HTERT RPE-1 (cell line): Measurements from ENCODE around the gene STAMBPL1.
"Not testable (repeated sequence)": the region's sequence is repeated elsewhere in the genome, so short reads cannot be mapped to it uniquely, and the experiment has no call there.

Experiments used
- in situ Hi-C: fragments of 300-500 bp; cut with MboI; formaldehyde crosslinking; loops from 4 replicates; pipeline ENCODE4 v1.14.3; 2020; ENCODE audit warnings: low sequenced_read_pairs

The STAMBPL1 gene

DNA sequence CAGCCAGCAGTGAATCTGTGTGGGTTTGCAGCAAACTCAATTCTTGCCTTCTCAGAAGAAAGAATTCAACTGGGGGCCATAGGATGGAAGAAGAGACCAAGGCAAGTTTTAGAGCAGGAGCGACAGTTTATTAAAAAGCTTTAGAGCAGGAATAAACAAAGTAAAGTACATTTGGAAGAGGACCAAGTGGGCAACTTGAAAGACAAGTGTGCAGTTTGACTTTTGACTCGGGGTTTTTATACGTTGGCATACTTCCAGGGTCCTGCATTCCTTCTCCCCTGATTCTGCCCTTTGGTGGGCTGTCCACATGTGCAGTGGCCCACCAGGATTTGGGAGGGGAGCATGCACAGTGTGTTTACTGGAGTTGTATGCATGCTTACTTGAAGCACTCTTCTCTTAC lies 25.4 kb upstream of the STAMBPL1 start:
- in situ Hi-C loops, result no loop called here

DNA sequence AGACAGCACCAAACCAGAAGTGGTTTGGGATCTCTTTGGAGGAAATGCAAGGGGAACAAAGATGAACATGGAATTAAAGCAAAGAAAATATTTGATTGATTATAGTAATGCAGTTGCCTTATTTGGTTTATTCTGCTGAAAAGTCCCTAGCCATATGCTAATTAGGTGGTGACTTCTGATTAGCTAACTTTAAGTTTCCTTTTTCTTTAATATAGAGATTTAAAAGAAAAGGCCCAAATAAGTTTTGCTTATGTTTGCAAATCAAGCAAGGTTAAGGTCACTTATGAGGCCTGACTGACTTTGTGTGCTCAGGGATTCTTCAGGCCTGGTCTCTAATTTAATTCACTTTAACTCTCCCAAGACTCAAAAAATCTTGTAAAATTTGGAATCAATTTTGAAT lies 22.2 kb upstream of the STAMBPL1 start:
- in situ Hi-C loops, result no loop called here

DNA sequence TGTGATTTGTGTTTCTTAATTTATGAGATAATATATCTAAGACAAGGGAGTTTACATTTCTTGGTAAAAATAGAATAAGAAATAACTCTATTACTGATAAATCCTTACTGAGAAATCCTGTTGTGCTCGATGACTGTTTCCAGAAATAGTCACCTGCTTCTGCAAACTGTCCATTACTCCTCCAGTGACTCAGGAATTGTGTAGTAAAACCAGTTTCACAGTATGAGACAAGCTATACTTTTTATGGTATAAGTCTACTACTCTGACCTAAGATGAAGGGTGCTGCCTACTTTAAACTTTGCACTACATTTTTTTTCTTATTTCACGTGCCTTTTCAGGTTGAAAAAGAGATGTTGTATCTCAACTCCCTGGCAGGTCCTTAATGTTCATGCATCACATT lies 21.6 kb upstream of the STAMBPL1 start:
- in situ Hi-C loops, result no loop called here

DNA sequence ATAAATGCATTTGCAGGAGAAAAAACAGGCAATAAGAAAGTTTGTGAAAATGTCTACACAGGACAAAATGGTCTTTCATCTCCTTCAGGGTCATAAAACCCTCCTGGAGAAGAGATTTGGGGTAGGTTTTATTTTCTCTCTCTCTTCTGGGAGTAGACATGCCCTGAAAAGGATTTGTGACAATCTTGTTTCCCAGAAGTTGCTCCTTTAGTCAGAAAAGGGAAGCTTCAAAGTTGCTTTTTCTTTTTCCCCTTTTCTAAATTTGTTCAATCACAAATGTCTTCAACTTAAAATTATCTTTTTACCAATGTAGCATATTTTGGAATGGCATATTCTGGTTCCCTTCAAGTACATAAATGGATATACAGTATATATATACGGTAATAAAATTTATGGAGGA lies 19.0 kb upstream of the STAMBPL1 start:
- in situ Hi-C loops, result no loop called here

DNA sequence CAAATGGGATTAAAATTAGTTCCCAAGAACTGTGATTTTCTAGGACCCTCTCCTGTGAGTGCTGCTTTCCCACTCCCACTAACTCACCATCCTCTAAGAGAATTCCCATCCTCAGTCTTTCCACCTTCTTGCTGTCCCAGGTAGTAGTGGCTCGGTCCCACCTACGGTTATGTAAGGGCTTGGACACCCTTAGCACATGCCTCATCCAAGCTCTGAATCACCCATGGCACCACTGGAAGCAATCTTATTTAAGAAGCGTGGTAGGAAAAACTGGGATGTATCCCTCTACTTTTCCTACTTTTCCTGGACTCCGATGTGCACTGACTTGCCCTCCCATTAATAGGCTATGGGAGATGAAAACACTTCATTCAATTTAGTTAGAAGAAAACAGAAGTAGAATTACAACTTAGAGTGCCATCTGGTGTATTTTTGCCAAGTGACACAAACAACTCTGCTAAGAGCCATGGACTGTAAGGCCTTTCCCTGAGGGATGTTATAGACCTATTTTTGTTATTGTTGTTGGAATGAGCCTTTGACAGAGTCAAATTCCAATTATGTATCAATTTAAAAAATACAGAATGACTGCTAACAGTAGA lies 14.7 kb upstream of the STAMBPL1 start:
- in situ Hi-C loops, result no loop called here

DNA sequence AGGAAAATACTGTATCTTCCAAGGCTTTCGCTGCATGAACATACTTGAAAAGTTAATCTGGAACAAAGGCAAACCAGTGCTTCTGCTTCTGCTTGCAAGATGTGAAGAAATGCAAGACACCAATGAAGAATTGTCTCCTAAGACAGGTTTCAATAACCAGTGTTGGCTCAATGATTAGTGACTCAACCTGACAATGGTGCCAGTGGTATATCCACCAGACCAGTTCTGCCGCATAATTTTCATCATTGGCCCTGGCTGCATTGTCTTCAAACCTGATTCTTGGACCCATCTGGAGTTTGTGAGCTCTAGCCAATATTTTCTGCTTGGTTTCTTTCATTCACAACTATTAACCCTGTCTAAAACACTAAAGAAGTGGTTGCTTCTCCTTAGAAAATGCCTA lies 13.6 kb upstream of the STAMBPL1 start:
- in situ Hi-C loops, result no loop called here

DNA sequence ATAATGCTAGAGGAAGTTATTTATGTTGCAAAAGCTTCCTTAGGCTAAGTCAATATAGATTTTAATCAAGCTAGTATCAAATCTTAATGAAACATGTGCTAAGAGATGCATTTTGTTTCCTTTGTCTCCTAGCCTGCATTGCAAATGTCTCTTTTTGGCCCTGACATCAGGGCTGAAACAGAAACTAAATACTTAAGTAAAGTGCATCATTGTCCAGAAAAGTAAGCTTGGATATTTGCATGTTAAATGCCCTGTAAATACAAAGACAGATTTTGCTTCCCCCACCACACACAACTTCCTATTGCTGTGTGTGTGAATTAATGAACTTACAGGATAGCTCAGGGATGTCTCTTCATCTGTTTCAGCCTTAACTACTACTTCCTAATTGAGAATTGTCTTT lies 10.0 kb upstream of the STAMBPL1 start:
- in situ Hi-C loops, result no loop called here

DNA sequence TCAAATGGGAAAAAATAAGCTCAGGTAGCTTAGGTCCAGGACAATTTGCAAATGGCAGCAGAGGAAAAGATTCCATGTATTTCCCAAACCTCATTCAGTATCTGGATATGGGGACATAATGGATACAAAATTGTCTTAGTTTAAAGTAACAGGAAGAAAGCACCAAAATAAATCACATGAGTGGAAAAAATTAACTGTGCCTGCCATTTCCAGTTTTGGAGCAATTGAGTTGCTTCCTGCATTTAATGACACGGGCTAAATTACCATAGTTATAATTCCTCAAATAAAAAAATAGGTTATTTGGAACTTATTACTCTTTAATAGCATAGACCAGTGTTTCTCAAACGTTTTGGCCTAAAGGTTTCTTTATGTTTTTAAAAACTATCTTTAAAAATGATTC lies 6.3 kb upstream of the STAMBPL1 start:
- in situ Hi-C loops, result no loop called here

DNA sequence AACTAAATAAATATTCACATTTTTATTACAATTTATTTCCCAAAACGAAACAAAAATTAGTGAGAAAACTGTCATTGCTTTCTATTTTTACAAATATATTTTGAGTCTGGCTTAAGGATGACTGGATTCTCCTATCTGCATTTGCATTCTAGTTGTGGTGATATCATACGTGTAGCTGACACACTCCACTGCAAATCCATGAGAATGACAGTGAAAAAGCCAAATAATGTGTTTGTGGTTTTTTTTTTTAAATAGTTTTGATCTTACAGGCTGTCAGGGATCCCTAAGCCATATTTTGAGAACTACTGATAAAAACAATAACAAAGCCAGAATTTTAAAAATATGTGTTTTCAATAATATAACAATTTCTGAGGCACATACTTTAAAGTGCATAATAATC lies 5.8 kb upstream of the STAMBPL1 start:
- in situ Hi-C loops, result no loop called here

DNA sequence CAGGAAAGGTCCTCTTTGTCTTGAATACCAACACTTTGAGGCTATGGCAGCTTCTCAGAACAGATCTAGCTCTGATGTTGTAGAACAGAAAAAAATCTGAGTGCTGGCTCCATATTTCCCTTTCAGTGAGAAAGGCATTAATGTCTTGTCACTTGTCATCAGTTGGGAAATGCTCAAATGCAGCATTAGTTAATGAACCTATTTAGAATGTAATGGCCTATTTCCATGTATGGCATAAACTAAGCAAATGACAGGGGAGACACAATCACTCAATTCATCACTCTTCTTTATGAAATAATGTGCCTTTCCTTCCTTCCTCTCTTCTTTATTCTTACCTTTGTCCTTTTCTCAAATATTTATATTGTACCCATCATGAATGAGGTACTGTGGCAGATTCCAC lies 5.0 kb upstream of the STAMBPL1 start:
- in situ Hi-C loops, result no loop called here

DNA sequence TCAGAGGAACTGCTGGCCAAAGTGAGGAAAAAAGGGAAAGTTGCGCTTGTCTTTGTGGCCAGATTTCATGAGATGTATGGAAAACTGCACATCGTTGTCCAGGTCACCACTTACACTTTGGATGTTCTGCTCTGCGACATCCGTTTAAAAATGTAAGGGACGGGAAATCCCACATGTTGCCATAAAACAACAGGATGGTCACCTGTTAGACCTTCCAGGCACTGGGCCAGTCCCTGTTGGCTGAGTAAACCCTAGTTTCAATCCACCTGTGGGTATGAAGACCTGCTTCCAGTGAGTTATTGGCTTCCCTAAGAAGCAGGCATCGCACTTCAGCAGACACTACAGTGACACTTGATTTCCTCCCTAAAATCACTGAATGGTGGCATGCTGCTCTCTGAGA lies 2.7 kb upstream of the STAMBPL1 start:
- in situ Hi-C loops, result no loop called here

DNA sequence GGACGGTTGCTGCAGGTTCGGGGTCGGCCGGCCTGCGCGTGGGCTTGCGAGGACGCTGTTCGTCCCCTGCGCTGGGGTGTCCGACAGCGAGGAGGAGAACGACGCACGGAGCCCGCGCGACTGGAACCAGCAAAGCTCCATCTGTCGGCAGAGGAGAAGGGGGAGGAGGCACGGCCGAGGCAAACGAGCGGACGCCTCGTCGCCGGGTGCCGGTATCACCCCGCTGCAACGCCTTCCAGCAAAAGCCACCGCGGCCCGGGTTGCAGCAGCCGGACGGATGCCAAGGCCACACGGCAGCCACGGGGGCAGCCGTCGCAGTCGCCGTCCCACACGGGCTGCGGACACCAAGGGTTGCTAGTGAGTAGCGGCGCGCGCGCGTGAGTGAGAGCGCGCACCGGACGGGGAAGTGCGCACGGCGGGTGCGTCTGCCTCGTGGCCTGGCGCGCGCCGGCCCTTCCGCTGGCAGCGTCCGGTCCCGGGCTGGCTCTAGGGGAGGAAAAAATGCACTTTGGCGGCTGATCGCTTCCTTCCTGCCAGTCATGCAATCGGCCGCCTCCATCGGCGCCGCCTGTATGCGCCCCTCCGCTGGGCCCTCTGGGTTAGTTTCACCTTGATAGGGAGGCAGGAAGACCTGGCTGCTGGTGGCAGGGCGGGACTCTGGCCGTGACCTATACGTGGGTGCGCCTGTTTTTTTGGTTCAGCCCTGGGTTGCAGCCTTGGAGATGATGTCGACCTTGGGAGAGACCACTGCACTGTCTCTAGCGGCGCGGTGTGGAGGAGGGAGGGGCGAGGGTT lies 434 bp downstream of the STAMBPL1 start:
- in situ Hi-C loops, result no loop called here

DNA sequence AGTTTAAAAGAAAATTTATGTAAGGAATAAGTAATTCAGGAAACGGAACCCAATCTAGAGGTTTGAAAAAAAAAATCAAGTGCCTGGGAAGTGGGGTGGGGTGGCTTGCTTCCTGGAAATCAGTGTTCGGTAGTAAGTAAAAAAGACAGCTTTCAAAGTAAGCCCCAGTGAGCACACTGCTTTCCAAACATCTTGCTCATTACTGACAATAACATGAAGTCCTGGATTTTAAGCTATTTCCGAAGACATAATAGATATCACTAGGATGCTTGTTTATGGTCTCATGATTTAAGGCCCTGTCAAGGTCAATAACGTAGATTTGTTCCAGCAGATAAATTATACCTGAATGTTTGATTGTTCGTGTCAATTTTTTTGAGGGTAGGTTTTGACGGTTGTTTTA lies 1.3 kb downstream of the STAMBPL1 start:
- in situ Hi-C loops, result no loop called here

DNA sequence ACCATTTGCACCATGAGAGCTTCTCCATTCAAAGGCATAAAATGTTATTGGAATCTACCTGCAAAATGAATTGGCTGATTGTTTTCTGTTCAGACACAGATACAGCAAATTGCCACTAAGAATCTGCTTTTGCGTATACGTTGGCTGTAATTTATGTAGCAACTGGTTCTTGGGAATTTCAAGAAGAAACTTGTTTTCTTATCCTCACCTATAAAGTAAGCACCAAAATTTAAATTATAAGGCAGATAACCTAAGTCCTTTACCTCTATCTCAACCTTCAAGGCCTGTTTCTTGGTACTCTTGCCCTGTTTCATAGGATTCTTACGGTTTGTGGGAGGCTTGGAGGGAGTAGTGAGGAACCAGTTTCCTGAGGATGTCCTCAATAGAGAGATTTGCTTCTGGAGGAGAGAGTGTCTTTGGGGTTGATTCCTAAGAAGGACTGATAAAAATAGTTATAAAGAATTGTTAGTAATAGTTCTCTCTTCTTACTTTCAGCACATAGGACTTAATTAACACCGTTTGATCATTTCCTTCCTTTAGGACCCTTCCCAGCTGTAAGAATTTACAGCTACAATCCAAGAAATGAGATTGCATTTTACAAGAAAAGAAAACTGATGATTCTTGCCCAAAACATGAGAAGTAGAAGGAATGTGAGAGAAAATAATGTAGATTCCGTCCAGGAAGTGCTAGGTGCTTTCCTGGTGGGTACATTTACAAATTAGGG lies 2.0 kb downstream of the STAMBPL1 start:
- in situ Hi-C loops, result no loop called here

DNA sequence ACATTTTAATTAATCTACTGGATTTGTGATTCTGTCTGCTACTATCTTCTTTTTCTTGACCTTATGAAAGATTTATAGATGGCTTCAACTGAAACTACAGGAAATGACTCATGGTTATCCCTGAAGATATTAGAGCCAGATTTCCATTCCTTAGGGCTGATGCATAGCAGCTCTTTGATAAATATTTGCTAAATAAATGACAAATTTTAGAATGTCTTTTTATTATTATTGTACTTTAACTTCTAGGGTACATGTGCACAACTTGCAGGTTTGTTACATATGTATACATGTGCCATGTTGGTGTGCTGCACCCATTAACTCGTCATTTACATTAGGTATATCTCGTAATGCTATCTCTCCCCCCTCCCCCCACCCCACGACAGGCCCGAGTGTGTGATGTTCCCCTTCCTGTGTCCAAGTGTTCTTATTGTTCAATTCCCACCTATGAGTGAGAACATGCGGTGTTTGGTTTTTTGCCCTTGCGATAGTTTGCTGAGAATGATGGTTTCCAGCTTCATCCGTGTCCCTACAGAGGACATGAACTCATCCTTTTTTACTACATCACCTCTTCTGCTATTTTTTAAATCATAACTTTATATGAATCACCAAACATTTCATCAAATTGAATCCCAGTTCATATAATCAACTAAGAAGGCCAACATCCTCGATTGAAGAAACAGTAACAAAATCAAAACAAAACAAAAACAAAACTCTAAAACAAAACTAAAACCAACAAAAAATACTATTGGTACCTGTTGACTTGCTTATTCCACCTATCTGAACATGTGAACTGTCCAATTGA lies 2.8 kb downstream of the STAMBPL1 start:
- in situ Hi-C loops, result not testable (repeated sequence)

DNA sequence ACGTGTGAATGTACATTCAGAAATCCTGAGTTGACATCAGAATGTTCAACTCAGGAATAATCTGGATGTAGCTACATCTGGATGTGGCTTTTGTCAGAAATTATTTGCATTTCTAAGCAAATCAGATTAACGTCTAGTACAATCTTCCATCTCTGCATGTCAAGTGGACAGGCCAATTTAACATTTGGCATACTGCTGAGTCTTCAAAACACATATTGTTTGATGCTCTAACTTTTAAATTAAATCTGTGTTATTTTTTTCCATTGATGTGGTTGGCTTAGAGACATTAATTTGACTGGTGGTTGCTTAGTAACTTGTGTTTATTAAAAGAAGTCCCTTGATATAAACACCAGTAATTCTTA lies 3.4 kb downstream of the STAMBPL1 start:
- in situ Hi-C loops, result no loop called here

DNA sequence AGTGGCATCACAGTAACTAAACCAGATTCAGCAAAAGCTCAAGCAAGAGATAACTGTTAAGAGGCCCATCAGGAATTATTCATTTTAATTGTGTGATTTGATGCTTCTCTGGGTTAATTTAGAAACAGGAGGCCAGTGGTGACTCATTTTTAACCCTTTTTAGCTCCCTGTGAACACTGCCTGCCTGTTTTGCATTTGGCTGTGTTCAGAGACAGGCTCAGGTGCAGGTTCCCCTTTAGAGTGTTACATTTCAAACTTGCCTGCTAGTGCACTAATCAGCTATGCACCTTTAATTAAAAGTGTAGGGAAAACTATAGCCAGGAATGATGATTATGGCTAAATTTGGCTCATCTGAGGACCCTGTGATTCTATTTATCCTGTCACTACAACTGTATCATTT lies 6.5 kb downstream of the STAMBPL1 start:
- in situ Hi-C loops, result no loop called here

DNA sequence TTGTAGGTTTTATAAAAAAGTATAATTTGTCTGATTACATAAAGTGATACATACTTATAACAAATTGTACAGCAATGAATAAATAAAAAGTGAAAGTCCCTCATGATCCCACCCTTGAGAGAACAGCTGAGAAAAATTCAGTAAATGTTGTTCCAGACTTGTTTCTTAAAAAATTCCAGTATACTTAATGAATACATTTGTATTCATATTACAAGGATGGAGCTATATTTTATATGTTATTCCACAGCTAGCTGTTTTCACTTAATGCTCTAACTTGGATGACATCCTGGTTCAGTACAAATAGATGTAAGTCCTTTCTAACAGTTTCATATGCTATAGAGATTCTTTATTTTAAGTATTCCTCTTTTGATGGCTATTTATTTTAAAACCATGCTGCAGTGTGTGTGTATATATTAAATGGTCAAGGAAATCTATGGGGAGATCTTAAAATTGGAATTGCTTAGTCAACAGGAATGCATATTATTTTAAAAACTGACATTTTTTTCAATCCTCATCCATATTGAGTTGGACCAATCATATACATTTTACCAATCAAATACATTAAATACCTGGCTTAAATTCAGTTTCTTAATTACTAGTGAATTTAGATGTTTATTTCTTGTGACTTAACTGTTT lies 8.9 kb downstream of the STAMBPL1 start:
- in situ Hi-C loops, result no loop called here

DNA sequence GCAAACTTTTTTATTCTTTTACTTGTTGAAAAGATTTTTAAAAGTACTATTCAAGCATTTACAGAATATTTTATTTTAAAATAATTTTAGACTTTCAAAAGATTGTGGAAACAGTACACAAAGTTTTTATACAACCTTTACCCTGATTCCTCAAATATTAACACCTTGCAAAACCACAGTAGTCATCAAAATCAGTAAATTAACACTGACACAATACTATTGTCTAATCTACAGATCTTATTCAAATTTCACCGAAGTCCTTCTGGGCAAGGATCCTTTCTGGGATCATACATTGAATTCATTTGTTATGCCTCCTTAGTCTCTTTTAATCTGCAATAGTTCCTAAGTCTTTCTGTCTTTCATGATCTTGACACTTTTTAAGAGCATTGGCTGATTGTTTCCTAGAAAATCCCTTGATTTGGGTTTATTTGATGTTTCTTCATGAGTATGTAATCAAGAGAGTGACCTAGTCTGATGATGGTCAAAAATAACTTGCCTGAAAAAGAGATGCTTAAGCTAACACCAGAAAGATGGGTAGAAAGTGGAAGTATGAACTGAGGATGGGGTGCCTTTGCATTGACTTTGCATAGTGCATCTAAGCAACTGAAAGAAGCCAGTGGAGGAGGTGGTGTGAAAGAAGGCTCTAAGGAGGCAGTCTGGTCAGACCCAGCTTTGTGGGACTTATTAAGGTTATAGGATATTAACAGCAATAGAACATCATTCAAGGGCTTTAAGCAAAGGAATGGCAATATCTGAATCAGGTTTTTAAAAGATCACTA lies 9.7 kb downstream of the STAMBPL1 start:
- in situ Hi-C loops, result no loop called here

DNA sequence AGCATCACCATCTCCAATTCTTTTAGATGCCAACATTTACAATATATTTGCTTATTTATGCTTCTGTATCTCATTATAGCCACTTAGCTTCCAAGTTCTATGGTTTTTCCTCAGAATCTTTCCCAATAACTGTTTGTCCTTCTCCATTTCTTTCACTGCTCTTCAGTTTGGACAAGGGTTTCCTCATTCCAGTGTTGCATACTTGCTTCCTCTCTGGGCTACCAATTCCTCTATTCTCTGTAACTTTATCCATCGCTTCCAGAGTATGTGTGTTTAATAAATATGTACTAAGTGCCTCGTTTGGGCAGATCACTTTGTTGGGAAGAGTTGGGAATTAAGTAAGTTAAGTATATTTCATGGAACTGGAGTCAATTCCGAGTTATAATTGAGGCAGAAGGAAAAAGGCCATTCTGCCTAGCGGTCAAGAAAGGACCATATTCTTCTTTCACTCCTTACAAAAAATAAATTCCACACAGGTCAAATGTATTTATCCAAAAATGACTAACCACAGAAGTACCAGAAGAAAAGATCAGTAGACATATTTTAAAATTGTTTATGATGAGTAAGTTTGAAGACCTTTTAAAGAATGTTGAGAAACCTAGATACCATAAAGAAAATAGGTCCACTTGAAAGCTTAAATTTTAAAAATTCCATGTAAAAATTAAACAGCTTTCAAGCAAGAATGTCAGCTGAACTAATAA lies 10.8 kb downstream of the STAMBPL1 start:
- in situ Hi-C loops, result no loop called here
